Thyroid gland (tissue), 4 donors: ENCODE data around the gene ANKRD33B.

Source experiments
- CTCF ChIP-seq, 6 experiments: fragments of 200-600 bp in 3 of 6; fragments of 450-650 bp in 3 of 6; sonication (generic) in 3 of 6; IDR thresholded peaks; one replicate each; pipeline ENCODE4 v1.5.1; 2016 to 2019; ENCODE audit warnings: antibody characterized with exemption in 6 of 6, mild to moderate bottlenecking in 2 of 6, inconsistent platforms in 1 of 6, moderate library complexity in 1 of 6
- POLR2A ChIP-seq, 2 donors: fragments of 450-650 bp; IDR thresholded peaks; one replicate each; pipeline ENCODE4 v1.6.1; 2017; ENCODE audit warnings: antibody characterized with exemption in 2 of 2, mild to moderate bottlenecking in 2 of 2, moderate library complexity in 1 of 2

- TF ChIP-seq CTCF (IDR thresholded peaks at IDR 0.05) (no peak), POLR2A (IDR thresholded peaks at IDR 0.05) (no peak)
Measured at GRCh38 chr5:10588779-10589447, 25.0 kb downstream of the ANKRD33B start.
